GM12878 (cell line): ENCODE measurements around the gene SERP1. TPM values are rescaled to one million over a fixed set of nuclear protein-coding genes. Genes with fewer than 3 reads are reported as not detected.

Experiments
- ATAC-seq: fragments of 200-7000 bp; cut with Tn5 transposase; 3 replicates; pipeline ENCODE4 v1.9.1; 2020; ENCODE audit warnings: mild to moderate bottlenecking, moderate library complexity
- BruUV-seq: library from RNA; stranded (reverse); fragments of 400-500 nt; replicated peaks from 2 replicates; lab custom pipeline; 2021; lab: Mats Ljungman, UMichigan
- CTCF ChIA-PET: fragments of 300-600 bp; sonication (Branson Sonifier 250); formaldehyde crosslinking; extraction: SDS; loops from one replicate; lab custom pipeline; 2021; ENCODE audit warnings: inconsistent platforms; lab: Yijun Ruan, JAX
- POLR2A ChIA-PET: fragments of 350-600 bp; formaldehyde crosslinking; extraction: SDS; loops from one replicate; lab custom pipeline; 2021; ENCODE audit warnings: inconsistent platforms; lab: Charles Lee
- RAD21 ChIA-PET: fragments of 300-600 bp; sonication (Branson Sonifier 250); formaldehyde crosslinking; loops from one replicate; lab custom pipeline; 2023; ENCODE audit warnings: antibody characterized with exemption; ENCODE audit not compliant: unreplicated experiment; lab: Charles Lee
- SMC1A ChIA-PET: fragments of 300-600 bp; sonication (Branson Sonifier 250); formaldehyde crosslinking; loops from one replicate; lab custom pipeline; 2023; ENCODE audit not compliant: unreplicated experiment, uncharacterized antibody; lab: Charles Lee
- DNase-seq: peaks from one replicate; pipeline ENCODE4 v3.0.0-alpha.2; 2011; ENCODE audit warnings: low read depth, low spot score
- FAIRE-seq: peaks from 3 replicates; lab custom pipeline; 2011; peaks lifted over from hg19 to GRCh38; lab: Jason Lieb, UNC
- H2AFZ ChIP-seq: 2 replicates; pipeline ENCODE4 v1.6.0; 2011; ENCODE audit warnings: low read depth, low read length, control low read depth; ENCODE audit not compliant: control insufficient read depth
- H3K27ac ChIP-seq: 2 replicates; pipeline ENCODE4 v1.5.1; 2011; ENCODE audit warnings: control low read depth; ENCODE audit not compliant: control insufficient read depth, insufficient read depth
- H3K27me3 ChIP-seq, 2 experiments: replicated peaks in 1 of 2; 2 replicates each; pipeline versions ENCODE4 v1.6.0 to v1.6.1; 2011; ENCODE audit warnings: low read length in 1 of 2; ENCODE audit not compliant: control insufficient read depth in 2 of 2, insufficient read depth in 2 of 2
- H3K36me3 ChIP-seq, 2 experiments: 2 replicates each; pipeline ENCODE4 v1.5.1; 2011; ENCODE audit warnings: low read length in 1 of 2; ENCODE audit not compliant: control insufficient read depth in 2 of 2, insufficient read depth in 2 of 2
- H3K4me1 ChIP-seq: 2 replicates; pipeline ENCODE4 v1.6.1; 2011; ENCODE audit warnings: mild to moderate bottlenecking, low read length, moderate library complexity, mixed read lengths; ENCODE audit not compliant: control insufficient read depth, insufficient read depth
- H3K4me2 ChIP-seq: 2 replicates; pipeline ENCODE4 v1.6.0; 2011; ENCODE audit warnings: control low read depth; ENCODE audit not compliant: control insufficient read depth, insufficient read depth
- H3K4me3 ChIP-seq: fragments of 200-600 bp; sonication (generic); 2 replicates; pipeline ENCODE4 v1.5.1; 2016
- H3K79me2 ChIP-seq: 2 replicates; pipeline ENCODE4 v1.6.0; 2011; ENCODE audit warnings: low read length; ENCODE audit not compliant: control insufficient read depth, insufficient read depth
- H3K9ac ChIP-seq: 2 replicates; pipeline ENCODE4 v1.8.0; 2011; ENCODE audit warnings: low read length, control low read depth, mixed read lengths; ENCODE audit not compliant: control insufficient read depth, insufficient read depth
- H3K9me3 ChIP-seq: replicated peaks from 3 replicates; pipeline ENCODE4 v1.5.1; 2011; ENCODE audit warnings: mild to moderate bottlenecking, low read length; ENCODE audit not compliant: control insufficient read depth, insufficient read depth
- H4K20me1 ChIP-seq: 2 replicates; pipeline ENCODE4 v1.6.0; 2011; ENCODE audit not compliant: control insufficient read depth, insufficient read depth
- ATF3 ChIP-seq: IDR thresholded peaks from 2 replicates; pipeline ENCODE4 v1.6.1; 2011; ENCODE audit warnings: low read depth, mild to moderate bottlenecking, low read length, moderate library complexity, borderline replicate concordance; ENCODE audit errors: extremely low read depth
- CREB1 ChIP-seq: IDR thresholded peaks from 2 replicates; pipeline ENCODE4 v1.6.1; 2012; ENCODE audit warnings: low read depth, mild to moderate bottlenecking, inconsistent platforms
- EED ChIP-seq: sonication (generic); IDR thresholded peaks from 2 replicates; pipeline ENCODE4 v1.6.1; 2016; ENCODE audit warnings: antibody characterized with exemption, low read depth
- ESRRA ChIP-seq: IDR thresholded peaks from 2 replicates; pipeline ENCODE4 v1.6.1; 2012; ENCODE audit warnings: mild to moderate bottlenecking, low read length, improper control_type of control experiment
- EZH2 ChIP-seq: IDR thresholded peaks from 2 replicates; pipeline ENCODE4 v1.6.1; 2012; ENCODE audit warnings: low read depth, mild to moderate bottlenecking, control low read depth, inconsistent platforms, low read length, borderline replicate concordance; ENCODE audit not compliant: control insufficient read depth
- FOXM1 ChIP-seq: IDR thresholded peaks from 2 replicates; pipeline ENCODE4 v1.6.1; 2012; ENCODE audit warnings: low read depth, mild to moderate bottlenecking, inconsistent platforms, low read length, moderate library complexity
- KDM1A ChIP-seq: fragments of 200-600 bp; sonication (generic); IDR thresholded peaks from 2 replicates; pipeline ENCODE4 v1.6.1; 2016; ENCODE audit warnings: borderline replicate concordance
- LARP7 ChIP-seq: fragments of 450-650 bp; IDR thresholded peaks from 2 replicates; pipeline ENCODE4 v1.6.1; 2017; ENCODE audit warnings: mild to moderate bottlenecking
- PAX8 ChIP-seq: fragments of 450-650 bp; IDR thresholded peaks from 2 replicates; pipeline ENCODE4 v1.6.1; 2017; ENCODE audit warnings: mild to moderate bottlenecking, moderate library complexity
- RB1 ChIP-seq: fragments of 450-650 bp; formaldehyde crosslinking; IDR thresholded peaks from 2 replicates; pipeline ENCODE4 v1.6.1; 2017; ENCODE audit warnings: mild to moderate bottlenecking, borderline replicate concordance
- SIX5 ChIP-seq: IDR thresholded peaks from 2 replicates; pipeline ENCODE4 v1.6.1; 2011; ENCODE audit warnings: mild to moderate bottlenecking, low read depth, low read length, moderate library complexity; ENCODE audit not compliant: severe bottlenecking
- USF2 ChIP-seq: IDR thresholded peaks from 2 replicates; pipeline ENCODE4 v1.6.1; 2011; ENCODE audit warnings: low read depth, low read length, improper control_type of control experiment, borderline replicate concordance
- YBX1 ChIP-seq: fragments of 450-650 bp; IDR thresholded peaks from 2 replicates; pipeline ENCODE4 v1.6.1; 2016; ENCODE audit warnings: antibody characterized with exemption
- YY1 ChIP-seq: IDR thresholded peaks from 2 replicates; pipeline ENCODE4 v1.6.1; 2011; ENCODE audit warnings: low read depth, mild to moderate bottlenecking, low read length
- ZNF207 ChIP-seq: fragments of 450-650 bp; IDR thresholded peaks from 2 replicates; pipeline ENCODE4 v1.6.1; 2014; ENCODE audit warnings: antibody characterized with exemption, mild to moderate bottlenecking, borderline replicate concordance
- ZNF217 ChIP-seq: fragments of 450-650 bp; IDR thresholded peaks from 2 replicates; pipeline ENCODE4 v1.6.1; 2017; ENCODE audit warnings: antibody characterized with exemption, mild to moderate bottlenecking
- ZNF592 ChIP-seq: fragments of 450-650 bp; IDR thresholded peaks from 2 replicates; pipeline ENCODE4 v1.6.1; 2017; ENCODE audit warnings: mild to moderate bottlenecking, moderate library complexity
- ZZZ3 ChIP-seq: IDR thresholded peaks from 2 replicates; pipeline ENCODE4 v1.6.1; 2011; ENCODE audit warnings: low read depth; ENCODE audit not compliant: control insufficient read depth, insufficient read length
- WGBS: methylation state at CpG from one replicate; pipeline ENCODE4 v1.1.6; 2016; ENCODE audit warnings: low lambda C conversion rate; ENCODE audit not compliant: insufficient replicate concordance, insufficient coverage; ENCODE audit errors: missing lambda C conversion rate; 5-methylcytosine and 5-hydroxymethylcytosine counted together
- in situ Hi-C: fragments of 300-500 bp; cut with MboI; formaldehyde crosslinking; loops from 9 replicates; pipeline ENCODE4 v1.14.3; 2018; ENCODE audit warnings: mixed read lengths
- intact Hi-C: fragments of 100-400 bp; cut with micrococcal nuclease; formaldehyde crosslinking; loops from one replicate; pipeline ENCODE4 v1.14.2; 2022; ENCODE audit not compliant: unreplicated experiment
- polyA plus RNA-seq, 11 experiments: library from polyadenylated mRNA; depleted of rRNA in 4 of 11; unstranded in 6 of 11; stranded (reverse) in 5 of 11; fragments of >200 nt; fragmentation: Nextera tagmentation in 4 of 11; fragmentation: Illumina TruSeq in 1 of 11; extraction: Ambion mirVana in 4 of 11; extraction: Trizol in 1 of 11; gene quantifications; 1 replicate in 1 of 11; 2 replicates in 10 of 11; pipeline versions ENCODE4 v1.2.1 to v1.2.3, GENCODE V29; 2011 to 2016; ENCODE audit warnings: inconsistent platforms in 2 of 11, missing spikeins in 2 of 11, low read depth in 1 of 11
- total RNA-seq, 4 experiments: library from RNA; depleted of rRNA in 3 of 4; stranded (reverse); fragments of >200 nt in 3 of 4; fragmentation: Illumina TruSeq in 1 of 4; extraction: Trizol in 1 of 4; gene quantifications; 2 replicates each; pipeline versions ENCODE4 v1.2.1 to v1.2.3, GENCODE V29; 2013 to 2021

The SERP1 gene
- total and polyA plus RNA-seq, 10 of the 15 experiments (the other 5 are each of a cell fraction or from before 2014, with no cell fraction given) = 31.1 to 242 (median 87.0) TPM

- 84% methylated on average over 4 of the region's 4 CpGs for WGBS
- ChIA-PET SMC1A (interaction anchor here (1.0 kb wide), 1 partner anchor 15 kb away, joined by 4 read pairs; no protein-coding TSS in a partner anchor), POLR2A (no interaction called here), RAD21 (no interaction called here), CTCF (interaction anchor here (0.9 to 1.2 kb wide), 5 partner anchors 9 to 598 kb away, joined by 3 read pairs; no protein-coding TSS in a partner anchor)
- Histone ChIP-seq H3K4me3 (no peak overlapping the region), H3K27ac (no peak overlapping the region), H3K9me3 (no peaks in the 10 kb centered on the region), H3K27me3 (no peaks in the 10 kb centered on the region), H4K20me1 (no peaks in the 10 kb centered on the region; the same call in 1 of the 2 replicates), H3K9ac (no peak overlapping the region), H2AFZ (no peak overlapping the region), H3K4me1 (no peaks in the 10 kb centered on the region), H3K36me3 (no peaks in the 10 kb centered on the region), H3K79me2 (no peaks in the 10 kb centered on the region), H3K4me2 (no peak overlapping the region)
- FAIRE-seq (no peak), DNase-seq (no peak), ATAC-seq (no peak)
- intact Hi-C loops = no loop called here
- in situ Hi-C loops = loop anchor here (5.0 to 25.0 kb wide), 2 partner anchors 332 to 602 kb away; no protein-coding TSS in a partner anchor
- BruUV-seq = no TSS peak
- no peak for TF ChIP-seq ATF3
- no peak for TF ChIP-seq YY1
- no peak for TF ChIP-seq EZH2
- no peak for TF ChIP-seq ZNF217
- no peak for TF ChIP-seq LARP7
- no peak for TF ChIP-seq SIX5
- TF ChIP-seq PAX8 = no peak
- no peak for TF ChIP-seq RB1
- TF ChIP-seq EED = no peak
- TF ChIP-seq ZZZ3 = no peak
- no peak for TF ChIP-seq CREB1
- TF ChIP-seq KDM1A = no peak
- TF ChIP-seq ZNF592 = no peak
- TF ChIP-seq ESRRA = no peak
- no peak for TF ChIP-seq ZNF207
- TF ChIP-seq FOXM1 = no peak
- no peak for TF ChIP-seq USF2
- TF ChIP-seq YBX1 = no peak
Measured at GRCh38 chr3:150535204-150535603, 11.1 kb downstream of the SERP1 start.
